Erythroblast (primary cell): ENCODE measurements around the gene COQ8B.

Source experiments
- GATA1 ChIP-seq: IDR thresholded peaks from 2 replicates; pipeline ENCODE4 v1.6.1; 2011; ENCODE audit warnings: low read depth, mild to moderate bottlenecking, control low read depth, low read length, moderate library complexity
- POLR2A ChIP-seq: IDR thresholded peaks from 2 replicates; pipeline ENCODE4 v1.6.1; 2011; ENCODE audit warnings: mild to moderate bottlenecking, low read length

DNA sequence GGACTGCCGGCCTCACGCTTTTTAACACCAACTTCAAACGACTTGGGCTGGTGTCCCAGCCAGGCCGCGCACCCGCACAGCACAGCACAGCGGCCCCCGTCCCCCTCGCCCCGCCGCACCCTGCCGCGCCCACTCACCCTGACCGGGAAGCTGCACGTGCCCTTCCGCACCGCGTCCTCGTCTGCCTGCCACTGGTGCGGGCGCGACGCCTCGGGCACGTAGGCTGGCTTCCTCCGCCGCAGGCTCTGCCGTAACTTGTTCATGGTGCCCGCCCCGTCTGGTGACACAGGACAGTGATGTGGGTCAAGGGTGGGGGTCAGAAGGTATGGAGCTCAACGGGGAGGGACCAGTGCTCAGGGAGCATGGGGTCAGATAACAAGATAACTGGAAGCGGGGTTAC, 32.4 kb downstream of the COQ8B start:
- TF ChIP-seq POLR2A = no peak
- TF ChIP-seq GATA1 = no peak
